COR-L47 (cell line): ENCODE results near the gene LHX3.
A peak's percentile ranks its signal among the peaks of the same experiment; 100 is the strongest.

Source experiments
- DNase-seq: peaks from one replicate; lab custom pipeline; 2025; lab: John Stamatoyannopoulos, UW

The LHX3 gene

DNA sequence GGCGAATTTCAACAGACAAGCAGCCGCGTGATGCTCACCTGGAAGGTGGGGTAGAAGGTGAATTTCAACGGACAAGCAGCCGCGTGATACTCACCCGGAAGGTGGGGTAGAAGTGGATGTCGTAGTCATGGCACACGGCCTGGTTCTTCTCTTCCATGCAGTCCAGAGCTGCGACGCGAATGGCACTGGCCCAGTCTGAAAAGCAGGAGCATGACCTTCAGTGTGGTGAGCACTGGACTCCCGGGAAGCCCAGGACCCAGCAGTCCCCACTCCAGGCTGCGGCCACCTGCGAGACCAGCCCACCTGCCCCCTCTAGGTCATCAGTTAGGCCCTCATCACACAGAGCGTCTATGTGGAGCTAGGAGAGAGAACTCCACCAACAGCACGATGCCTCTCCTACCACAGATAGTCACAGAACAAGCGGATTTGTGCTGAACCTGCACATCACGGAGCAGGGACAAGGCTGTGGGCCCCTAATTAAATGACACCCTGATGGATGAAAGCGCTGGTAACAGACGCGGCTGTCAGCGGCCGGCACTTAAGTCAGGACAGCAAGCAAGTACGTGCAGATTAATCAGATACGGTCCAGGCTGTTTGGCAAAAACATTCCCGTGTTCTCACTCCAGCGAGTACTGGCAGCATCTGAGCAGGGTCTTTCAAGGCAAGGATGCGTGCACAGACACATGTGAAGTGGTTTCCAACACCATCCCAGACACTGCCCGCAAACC, 21.9 kb upstream of the LHX3 start:
- DNase-seq, result no peak

DNA sequence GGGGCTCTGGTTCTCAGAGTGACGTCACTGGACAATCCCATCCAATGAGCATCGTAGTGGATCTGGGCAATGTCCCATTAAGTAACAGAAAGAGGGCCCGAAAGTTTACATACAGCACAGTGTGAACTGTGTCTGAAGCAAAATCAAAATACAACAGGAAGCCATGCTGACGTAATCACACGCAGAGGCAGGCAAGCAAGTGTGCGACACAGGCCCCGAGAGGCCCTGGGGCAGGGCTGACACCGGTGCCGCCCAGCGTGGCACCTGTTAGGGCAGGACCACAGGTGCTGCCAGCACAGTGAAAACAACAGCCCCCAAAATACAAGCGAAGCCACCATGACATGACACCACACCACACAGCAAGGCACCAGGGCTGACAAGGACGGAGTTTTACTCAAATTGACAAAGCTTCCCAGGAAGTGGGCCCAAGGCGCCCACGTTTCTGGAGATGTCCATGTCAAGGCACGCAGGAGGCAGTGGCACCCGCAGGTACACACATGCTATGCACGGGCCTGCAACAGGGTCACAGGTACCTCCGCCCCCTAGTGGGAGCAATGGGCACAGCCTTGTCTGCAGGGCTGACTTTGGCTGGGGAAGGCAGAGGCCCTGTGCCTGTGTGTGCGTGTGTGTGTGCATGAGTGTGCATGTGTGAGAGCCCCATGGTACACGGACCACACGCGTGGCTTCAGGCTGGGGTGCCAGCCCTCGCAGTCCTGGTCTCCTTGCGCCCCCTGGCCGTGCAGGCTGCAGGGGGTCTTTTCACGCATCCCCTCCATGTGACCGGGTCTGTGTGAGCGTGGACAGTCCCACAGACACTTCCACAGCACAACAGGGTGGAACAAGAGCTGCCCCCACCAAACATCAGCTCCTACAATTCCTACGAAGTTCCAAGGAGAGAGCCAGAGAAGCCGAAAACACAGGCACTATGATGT, 21.1 kb upstream of the LHX3 start:
- peak; percentile 47 for DNase-seq

DNA sequence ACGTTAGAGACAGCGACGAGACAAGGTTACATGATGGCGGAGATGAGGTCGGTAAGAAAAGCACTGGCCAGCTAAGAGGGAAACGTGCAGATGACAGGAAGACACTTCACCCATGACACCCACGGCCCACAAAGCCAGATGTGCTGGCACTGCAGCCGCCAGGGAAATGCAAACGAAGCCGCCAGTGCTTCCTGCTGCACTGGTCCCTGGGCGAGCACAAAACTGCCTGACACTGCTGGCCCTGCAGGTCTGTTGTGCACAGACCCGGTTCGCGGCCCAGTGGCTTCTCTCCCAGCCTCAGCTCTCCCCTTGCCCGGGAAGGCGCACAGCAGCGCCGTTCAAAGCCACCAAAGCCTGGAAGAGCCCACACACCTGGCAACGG, 20.4 kb upstream of the LHX3 start:
- DNase-seq, result no peak

GRCh38 chr9:136223871-136224640, 19.1 kb upstream of the LHX3 start:
- DNase-seq, result no peak

GRCh38 chr9:136222906-136223285, 18.0 kb upstream of the LHX3 start:
- DNase-seq, result no peak

DNA sequence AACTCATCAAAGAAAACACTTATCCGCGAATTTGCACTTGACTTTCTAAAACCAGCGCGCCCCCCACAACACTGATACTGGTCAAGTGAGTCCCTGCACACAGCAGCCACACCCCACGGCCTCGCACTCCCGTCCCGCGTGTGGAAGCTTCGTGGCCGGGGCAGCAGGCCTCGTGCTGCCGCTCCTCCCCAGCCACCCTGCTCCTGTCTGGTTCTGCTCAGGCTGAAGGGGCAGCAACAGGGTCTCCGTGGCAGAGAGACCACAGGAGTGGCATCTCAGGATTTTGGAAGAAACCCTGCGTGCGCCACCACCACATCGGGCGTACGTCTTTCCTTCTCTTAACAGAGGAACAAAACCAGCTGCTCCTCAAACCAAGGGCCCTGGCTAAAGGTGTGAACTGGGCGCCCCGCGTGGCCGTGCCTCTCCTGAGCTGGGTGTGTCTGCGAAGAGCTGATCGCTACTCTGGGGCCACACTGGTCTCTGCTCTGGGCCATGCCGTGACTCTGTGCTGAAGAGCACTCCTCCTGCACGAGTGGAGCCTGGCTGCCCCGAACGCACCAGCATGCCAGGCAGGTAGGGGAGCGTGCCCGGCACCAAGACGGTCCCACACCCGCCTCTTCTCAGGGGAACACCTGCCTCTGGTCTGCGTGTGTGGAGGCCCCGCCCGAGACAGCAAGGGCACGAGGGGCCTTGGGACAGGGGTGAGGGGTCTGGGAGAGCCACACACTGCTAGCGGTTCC, 17.4 kb upstream of the LHX3 start:
- no peak for DNase-seq

DNA sequence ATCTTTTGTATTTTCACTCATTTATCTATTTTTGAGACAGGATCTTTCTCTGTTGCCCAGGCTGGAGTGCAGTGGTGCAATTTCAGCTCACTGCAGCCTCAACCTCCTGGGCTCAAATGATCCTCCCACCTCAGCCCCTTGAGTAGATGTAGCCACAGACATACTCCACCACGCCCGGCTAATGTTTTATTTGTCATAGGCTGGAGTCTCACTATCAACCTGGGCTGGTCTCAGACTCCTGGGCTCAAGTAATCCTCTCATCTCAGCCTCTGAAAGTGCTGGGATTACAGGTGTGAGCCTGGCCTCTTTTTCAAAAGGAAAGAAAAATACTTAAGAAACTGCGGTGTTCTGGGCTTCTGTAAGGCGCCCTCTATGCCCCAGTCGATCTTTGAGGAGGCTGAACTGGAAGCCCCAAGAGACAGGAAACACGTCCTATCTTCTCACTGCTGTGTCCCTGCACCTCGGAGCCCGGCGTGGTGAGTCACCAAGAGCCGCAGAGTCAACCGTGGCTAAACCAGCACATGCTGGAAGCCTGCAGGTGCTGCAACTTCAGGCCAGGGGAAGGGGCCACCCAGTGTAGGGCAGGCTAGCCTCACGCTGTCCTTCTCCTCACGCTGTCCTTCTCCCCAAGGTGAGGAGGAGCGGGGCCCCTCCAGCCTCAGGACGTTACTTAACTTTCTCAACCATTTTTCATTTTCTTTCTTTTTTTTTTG, 15.2 kb upstream of the LHX3 start:
- DNase-seq, result no peak

DNA sequence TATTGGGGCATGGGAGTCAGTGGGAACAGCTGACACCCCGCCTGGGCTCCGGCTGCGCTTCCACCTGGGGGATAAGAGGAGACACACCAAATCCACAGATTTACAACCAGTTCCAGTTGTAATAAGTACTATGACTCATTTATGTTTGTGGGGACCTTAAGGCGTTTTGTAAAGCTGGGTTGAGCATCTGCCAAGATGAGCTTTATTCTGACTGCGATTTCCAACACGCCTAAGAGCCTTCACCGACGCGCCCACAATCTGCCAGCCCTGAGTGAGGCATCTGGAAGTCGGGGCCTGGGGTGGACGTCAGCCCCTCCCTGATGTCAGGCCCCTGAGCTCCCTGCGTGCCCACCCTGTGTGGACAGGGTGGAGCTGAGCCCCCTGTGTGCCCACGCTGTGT, 14.3 kb upstream of the LHX3 start:
- no peak for DNase-seq

- DNase-seq, result no peak
These were observed 13.7 kb upstream of the LHX3 start for GRCh38 chr9:136218673-136219072.

- no peak for DNase-seq
These were observed 13.3 kb upstream of the LHX3 start for GRCh38 chr9:136218271-136218670.

DNA sequence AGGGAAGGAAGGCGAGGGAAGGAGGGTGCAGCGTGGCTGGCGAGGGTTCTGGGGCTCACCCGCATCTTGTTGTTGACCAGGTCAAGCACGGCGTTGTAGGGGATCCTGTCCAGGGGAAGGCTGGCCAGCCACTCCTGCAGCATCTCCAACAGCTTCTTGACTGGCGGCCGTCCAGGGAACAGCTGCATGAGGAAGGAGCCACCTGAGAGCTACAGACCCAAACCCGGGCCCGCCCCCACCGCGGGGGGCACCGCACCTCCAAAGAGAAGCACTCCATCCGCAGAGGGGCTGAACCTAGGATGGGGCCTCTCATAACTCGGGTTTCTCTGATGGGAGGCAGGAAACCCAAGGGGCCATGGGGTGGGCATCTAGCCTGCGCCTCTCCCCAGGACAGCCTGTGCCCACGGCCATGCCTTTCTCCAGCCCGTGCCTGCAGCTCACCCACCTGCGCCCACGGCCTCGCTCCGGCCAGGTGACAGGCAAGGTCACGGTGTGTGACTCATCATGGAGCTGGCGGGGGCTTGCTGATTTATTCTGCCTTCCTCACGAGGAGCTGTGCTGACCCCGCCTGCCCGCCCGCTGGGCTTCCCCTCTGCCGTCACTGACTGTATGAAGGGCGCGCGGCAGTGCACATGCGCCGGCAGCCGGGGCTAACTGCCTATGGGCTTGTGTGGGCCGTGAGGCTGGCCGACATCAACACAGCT, 11.8 kb upstream of the LHX3 start:
- no peak for DNase-seq

DNA sequence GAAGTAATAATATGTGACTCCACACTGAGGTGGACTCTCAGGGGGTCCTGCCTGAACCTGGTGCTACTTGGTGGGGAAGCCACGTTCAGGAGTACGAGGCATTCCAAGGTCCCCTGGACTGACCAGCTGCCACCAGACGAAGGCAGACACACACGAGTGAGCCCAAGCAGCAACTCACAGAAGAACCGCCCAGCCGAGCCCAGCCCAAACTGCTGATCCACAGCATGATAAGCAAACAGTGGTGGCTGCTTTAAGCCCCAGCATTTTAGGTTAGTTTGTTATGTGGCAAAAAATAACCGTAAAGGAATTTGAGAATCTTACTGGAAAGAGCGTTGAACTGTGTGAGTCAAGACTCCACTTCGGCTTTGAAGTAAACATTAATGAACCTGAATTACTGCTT, 8.8 kb upstream of the LHX3 start:
- no peak for DNase-seq

DNA sequence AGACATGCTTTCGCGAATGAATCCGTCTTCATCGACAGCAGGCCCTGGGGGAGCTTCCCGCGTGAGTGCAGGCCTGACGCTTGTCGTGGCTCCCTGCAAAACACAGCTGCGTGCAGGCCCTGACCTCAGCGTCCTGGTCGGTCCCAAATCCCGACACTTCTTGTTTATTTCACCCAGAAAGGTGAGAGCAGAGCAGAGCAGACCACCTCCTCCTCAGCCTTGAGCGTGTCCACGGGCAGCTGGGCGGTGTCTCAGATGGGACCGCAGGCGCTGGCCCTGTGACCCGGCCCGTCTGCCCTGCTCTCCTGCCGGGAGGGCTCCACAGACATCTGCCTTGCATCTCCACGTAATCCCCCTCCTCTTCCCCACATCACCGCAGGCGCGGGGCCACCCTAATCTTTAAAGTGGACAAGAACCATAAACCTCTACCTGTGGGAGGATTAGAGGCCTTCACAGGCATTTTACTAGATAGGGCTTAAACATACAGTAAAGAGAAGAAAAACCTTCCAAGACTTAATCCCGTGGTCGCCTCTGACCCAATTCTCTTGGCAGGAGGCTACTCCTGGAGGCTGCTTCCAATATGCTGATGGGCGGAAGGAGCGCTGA, 7.5 kb upstream of the LHX3 start:
- DNase-seq, result no peak

DNA sequence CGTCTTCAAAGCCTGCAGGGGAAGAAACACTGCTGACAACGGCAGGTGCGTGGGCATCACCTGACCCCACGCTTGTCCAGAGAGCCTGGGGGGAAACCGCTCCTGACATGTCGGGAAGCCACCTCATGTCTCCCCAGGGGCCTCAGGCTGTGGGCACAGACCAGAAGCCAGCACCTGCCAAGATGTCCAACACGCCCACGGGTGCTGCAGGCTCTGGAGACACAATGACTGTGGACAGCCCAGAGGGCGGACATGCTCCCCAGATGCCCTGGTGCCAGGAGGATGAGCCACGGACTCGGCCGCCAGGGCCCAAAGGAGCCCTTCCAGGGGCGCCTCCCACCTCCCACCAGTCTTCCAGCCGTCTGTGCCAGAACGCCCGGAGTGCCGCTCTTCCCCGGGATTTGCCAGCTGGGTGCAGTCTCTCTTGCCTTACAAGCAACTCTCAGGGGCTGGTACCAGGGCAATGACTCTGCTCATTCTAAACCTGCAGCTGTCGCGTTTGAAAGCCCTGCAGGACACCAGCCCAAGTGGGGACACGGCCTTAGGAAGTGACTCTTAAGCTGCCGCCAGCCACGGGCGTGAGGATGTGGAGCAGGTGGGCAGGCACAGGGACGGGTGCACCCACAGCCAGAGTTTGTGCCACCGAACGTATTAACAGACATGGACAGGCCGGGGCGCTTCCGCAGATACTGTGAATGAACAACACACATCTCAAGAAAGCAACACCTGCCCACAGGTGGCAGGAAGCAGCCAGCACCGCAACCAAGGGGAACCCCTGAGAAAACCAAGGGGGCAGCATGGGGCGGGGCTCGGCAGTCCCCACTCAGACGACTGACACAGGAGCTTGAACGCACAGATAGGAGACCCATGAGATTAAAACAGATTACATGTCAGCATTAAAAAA, 6.8 kb upstream of the LHX3 start:
- DNase-seq, result no peak

DNA sequence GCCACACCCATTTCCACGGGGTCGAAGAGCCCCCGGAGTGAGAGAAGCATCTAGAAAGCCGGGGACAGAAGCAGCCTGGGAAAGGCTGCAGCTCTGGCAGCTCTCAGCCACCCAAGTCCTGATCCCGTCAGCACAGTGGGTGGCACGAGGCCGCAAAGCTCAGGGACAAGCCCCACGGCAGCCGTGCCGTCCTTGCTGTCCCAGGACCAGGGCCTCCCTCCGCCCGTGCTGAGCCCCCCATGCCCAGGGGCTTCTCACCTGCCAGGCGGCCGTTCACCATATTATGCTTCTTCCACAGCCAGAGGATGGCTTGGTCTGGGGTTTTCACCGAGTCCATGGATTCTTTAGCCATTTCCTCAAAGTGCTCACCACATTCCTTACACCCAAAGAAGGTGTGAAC, 6.1 kb upstream of the LHX3 start:
- DNase-seq, result no peak

GRCh38 chr9:136210276-136210675, 5.3 kb upstream of the LHX3 start:
- DNase-seq, result no peak

DNA sequence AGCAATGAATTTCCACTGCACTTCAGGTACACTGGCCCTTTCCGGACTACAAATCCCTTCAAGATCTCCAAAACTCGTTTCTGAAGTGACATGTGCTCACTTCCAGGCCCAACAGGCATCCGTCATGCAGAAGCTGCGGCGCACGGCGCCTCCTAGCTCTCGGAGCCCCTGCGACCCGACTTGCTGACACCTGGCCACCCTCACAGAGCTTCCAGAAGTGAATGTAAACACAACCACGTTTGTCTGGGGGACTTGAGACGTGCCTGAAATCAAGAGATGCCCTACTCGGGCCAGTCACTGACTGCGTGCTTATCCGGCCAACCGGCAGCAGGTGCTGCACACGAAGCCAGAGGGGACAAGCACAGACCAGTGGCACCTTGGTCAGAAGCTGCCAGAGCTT, 4.9 kb upstream of the LHX3 start:
- DNase-seq, result no peak

- no peak for DNase-seq
These were observed 4.3 kb upstream of the LHX3 start for GRCh38 chr9:136209232-136209631.

- DNase-seq, result no peak
These were observed 3.7 kb upstream of the LHX3 start for GRCh38 chr9:136208675-136209074.
